Hair follicular keratinocyte (primary cell): Measurements from ENCODE around the gene HADHA. TPM values are rescaled to one million over a fixed set of nuclear protein-coding genes. Genes with fewer than 3 reads are reported as not detected.

Source experiments
- total RNA-seq: library from RNA; depleted of rRNA; stranded (reverse); fragments of >200 nt; gene quantifications from 2 replicates; pipeline ENCODE4 v1.2.3, GENCODE V29; 2015

The HADHA gene
- 129 and 148 TPM in 2 replicates for total RNA-seq

DNA sequence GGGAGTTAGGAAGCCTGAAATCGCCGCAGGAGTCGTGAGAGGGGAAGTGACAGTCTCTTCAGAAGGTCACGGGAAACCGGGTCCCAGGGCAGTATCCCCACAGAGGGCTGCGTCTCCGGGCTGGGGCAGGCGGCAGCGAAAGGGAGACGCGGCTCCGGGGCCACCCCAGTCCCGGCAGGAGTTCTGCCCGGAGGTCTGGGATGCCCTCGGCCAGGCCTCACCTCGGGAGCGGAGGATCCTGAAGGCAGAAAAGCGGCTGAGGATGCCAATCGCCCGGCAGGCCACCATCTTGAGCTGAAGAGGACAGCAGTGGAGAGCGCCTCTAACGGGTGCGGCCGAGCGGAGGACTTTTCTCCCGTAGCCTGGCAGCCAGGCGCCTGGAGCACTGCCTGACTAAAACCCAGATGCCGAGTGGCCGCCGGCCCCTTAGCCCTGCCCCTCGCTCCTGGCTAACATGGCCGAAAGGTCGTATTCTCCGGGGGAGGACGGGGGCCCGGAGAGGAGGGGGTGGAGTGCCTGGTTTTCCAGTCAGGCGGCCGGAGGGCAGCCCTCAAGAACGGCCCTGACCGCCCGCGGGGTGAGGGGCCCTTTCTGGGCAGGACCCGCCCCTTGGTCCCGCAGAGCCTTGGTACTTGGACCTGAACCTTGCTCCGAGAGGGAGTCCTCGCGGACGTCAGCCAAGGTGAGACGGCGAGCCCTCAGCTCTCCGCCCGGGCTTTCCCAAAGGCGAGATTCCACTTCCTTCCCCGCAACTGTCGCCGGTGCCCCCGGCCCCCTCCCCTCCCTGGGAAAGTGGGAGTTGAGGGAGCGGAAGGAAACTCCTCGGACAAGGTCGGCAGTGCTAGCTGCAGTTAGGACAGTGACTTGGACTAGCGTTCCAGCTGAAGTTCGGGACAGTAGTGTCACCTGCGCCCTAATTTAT, at the start of gene HADHA, which contains the start of gene HADHB:
Gene HADHA, minus strand, starts transcription at position 324 of the 922 bp plus-strand sequence. Its CDS starts 36 bp downstream, at position 288.
Gene HADHB, plus strand, starts transcription at position 631 of the 922 bp plus-strand sequence. CDS start 9,316 bp downstream, outside the sequence.

DNA sequence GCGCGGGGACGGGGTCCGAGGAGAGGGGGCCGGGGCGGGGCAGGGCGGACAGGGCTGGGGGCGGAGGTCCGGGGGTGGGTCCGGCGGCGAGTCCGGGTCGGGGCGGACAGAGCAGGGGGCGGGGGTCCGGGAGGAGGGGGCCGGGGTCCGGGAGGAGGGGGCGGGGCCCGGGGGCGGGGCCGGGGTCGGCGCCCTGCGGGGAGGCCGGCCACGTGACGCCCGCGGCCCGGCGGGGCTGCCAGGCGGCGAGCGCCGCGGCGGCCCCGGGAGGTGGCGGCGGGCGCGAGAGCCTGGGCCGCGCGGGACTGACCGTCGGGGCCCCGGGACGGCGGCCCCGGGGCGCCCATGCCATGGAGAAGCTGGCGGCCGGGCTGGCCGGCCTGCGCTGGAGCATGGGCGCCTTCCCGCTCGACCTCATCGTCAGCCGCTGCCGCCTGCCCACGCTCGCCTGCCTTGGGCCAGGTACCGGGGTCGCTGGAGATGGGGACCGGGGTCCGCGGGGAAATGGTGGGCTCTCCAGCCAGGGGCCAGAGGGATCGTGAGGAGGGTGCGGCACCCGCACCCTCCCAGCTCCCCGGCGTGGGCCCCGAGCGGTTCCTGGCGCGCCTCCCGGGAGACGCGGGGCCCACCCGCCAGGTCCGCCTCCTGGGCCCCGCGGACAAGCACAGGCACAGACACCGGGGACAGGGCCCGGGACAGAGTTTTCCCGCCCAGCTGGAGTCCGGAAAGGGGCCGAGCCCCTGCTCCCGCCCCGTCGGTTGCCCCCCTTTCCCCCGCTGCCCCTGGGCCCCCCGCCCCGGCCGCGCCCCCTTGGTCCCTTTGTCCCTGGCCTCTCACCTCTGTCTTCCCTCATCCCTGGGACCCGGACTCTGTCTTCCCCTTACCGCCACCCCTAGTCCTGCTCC, 71.3 kb downstream of the HADHA start, which contains the start of gene GAREM2:
Gene GAREM2, plus strand, starts transcription at position 218 of the 905 bp plus-strand sequence. Its CDS starts 133 bp downstream, at position 351.

Other genes with a start within 250 kb of the HADHA start
- gene RAB10, start 210.5 kb downstream of the HADHA start, total RNA-seq, result 92.9 and 113 TPM in 2 replicates
- 0.19 and 0.94 TPM in 2 replicates for gene GAREM2, start 71.5 kb downstream of the HADHA start, total RNA-seq
- gene HADHB, start 307 bp upstream of the HADHA start, total RNA-seq, result 79.0 and 102 TPM in 2 replicates
- gene SELENOI, start 101.5 kb upstream of the HADHA start, total RNA-seq, result 24.4 and 24.7 TPM in 2 replicates
- 0.08 TPM in 1 of 2 replicates, not detected in the other for gene ADGRF3, start 102.2 kb upstream of the HADHA start, total RNA-seq
- not detected in 2 replicates for gene DRC1, start 157.3 kb upstream of the HADHA start, total RNA-seq
- not detected in 2 replicates for gene OTOF, start 233.5 kb upstream of the HADHA start, total RNA-seq